ENCODE data around the gene KANTR. TPM values are rescaled to one million over a fixed set of nuclear protein-coding genes. Genes with fewer than 3 reads are reported as not detected.
A peak's percentile ranks its signal among the peaks of the same experiment; 100 is the strongest.

Gene KANTR
- total RNA-seq, 3 donors from 2014 or later = 16.8 to 30.7 (median 29.8) TPM

DNA sequence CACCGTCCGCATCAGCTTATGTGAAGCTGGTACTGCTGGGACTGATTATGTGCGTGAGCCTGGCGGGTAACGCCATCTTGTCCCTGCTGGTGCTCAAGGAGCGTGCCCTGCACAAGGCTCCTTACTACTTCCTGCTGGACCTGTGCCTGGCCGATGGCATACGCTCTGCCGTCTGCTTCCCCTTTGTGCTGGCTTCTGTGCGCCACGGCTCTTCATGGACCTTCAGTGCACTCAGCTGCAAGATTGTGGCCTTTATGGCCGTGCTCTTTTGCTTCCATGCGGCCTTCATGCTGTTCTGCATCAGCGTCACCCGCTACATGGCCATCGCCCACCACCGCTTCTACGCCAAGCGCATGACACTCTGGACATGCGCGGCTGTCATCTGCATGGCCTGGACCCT, 17.3 kb upstream of the KANTR start:
- Histone ChIP-seq H3K4me3 (no peak overlapping the region), H3K27me3 (peaks cover 0 to 46% of the 10 kb centered on the region in 2 donors), H3K9me3 (no peaks in the 10 kb centered on the region), H3K4me1 (no peaks in the 10 kb centered on the region), H3K36me3 (no peaks in the 10 kb centered on the region), H3K27ac (no peak overlapping the region)
- intact Hi-C loops (cut with DNase I; ENCODE audit: low total_unique reads) = no loop called here
- TF ChIP-seq, protein P1, sequence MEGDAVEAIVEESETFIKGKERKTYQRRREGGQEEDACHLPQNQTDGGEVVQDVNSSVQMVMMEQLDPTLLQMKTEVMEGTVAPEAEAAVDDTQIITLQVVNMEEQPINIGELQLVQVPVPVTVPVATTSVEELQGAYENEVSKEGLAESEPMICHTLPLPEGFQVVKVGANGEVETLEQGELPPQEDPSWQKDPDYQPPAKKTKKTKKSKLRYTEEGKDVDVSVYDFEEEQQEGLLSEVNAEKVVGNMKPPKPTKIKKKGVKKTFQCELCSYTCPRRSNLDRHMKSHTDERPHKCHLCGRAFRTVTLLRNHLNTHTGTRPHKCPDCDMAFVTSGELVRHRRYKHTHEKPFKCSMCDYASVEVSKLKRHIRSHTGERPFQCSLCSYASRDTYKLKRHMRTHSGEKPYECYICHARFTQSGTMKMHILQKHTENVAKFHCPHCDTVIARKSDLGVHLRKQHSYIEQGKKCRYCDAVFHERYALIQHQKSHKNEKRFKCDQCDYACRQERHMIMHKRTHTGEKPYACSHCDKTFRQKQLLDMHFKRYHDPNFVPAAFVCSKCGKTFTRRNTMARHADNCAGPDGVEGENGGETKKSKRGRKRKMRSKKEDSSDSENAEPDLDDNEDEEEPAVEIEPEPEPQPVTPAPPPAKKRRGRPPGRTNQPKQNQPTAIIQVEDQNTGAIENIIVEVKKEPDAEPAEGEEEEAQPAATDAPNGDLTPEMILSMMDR (IDR thresholded peaks at IDR 0.05) = no peak
- TF ChIP-seq POLR2A (IDR thresholded peaks at IDR 0.05) (no peak), POLR2AphosphoS5 (IDR thresholded peaks at IDR 0.05) (no peak)
- no peak for DNase-seq (ENCODE audit: low spot score in 2 of 2)

DNA sequence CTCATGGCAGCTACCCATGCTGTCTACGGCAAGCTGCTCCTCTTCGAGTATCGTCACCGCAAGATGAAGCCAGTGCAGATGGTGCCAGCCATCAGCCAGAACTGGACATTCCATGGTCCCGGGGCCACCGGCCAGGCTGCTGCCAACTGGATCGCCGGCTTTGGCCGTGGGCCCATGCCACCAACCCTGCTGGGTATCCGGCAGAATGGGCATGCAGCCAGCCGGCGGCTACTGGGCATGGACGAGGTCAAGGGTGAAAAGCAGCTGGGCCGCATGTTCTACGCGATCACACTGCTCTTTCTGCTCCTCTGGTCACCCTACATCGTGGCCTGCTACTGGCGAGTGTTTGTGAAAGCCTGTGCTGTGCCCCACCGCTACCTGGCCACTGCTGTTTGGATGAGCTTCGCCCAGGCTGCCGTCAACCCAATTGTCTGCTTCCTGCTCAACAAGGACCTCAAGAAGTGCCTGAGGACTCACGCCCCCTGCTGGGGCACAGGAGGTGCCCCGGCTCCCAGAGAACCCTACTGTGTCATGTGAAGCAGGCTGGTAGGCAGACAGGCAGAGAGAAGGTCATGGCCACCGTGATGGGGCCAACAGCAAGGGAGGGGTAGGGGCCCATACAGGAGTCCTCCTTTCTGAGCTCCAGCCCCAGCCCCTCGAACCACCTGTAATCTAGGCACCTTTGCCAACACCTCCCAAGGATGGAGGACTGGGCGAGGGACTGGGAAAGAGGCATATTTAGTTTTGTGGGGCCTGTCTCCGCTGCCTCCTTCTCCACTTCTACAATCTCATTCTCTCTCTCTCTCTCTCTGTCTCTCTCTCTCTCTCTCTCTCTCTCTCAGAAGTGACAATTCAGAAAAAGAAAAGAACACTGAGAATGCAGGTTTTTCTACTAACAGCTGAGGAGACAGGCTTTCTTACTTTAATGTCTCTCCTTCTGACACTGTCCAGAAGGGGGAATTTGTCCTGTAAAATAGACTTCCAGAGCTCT, 16.4 kb upstream of the KANTR start:
- H3K4me3 ChIP-seq = no peak overlapping the region
- no peak for TF ChIP-seq POLR2AphosphoS5 (IDR thresholded peaks at IDR 0.05)
- TF ChIP-seq POLR2A (IDR thresholded peaks at IDR 0.05) = no peak
- TF ChIP-seq, protein P1 (IDR thresholded peaks at IDR 0.05) = no peak
- no peak for DNase-seq (ENCODE audit: low spot score in 2 of 2)
- intact Hi-C loops (cut with DNase I; ENCODE audit: low total_unique reads) = no loop called here
- peaks cover 0 to 39% of the 10 kb centered on the region in 2 donors for H3K27me3 ChIP-seq
- H3K4me1 ChIP-seq = no peaks in the 10 kb centered on the region
- H3K9me3 ChIP-seq = no peaks in the 10 kb centered on the region
- H3K27ac ChIP-seq = no peak overlapping the region
- no peaks in the 10 kb centered on the region for H3K36me3 ChIP-seq

- H3K36me3 ChIP-seq = no peaks in the 10 kb centered on the region
- no peak for DNase-seq (ENCODE audit: low spot score in 2 of 2)
- TF ChIP-seq POLR2AphosphoS5 (IDR thresholded peaks at IDR 0.05) = no peak
- TF ChIP-seq POLR2A (IDR thresholded peaks at IDR 0.05) = no peak
- TF ChIP-seq, protein P1 (IDR thresholded peaks at IDR 0.05) = no peak
- H3K4me1 ChIP-seq = no peaks in the 10 kb centered on the region
- H3K9me3 ChIP-seq = no peaks in the 10 kb centered on the region
- peaks cover 0 to 41% of the 10 kb centered on the region in 2 donors for H3K27me3 ChIP-seq
- intact Hi-C loops (cut with DNase I; ENCODE audit: low total_unique reads) = no loop called here
- no peak overlapping the region for H3K4me3 ChIP-seq
- H3K27ac ChIP-seq = no peak overlapping the region
Measured at GRCh38 chrX:53078943-53079342, 15.0 kb upstream of the KANTR start.

DNA sequence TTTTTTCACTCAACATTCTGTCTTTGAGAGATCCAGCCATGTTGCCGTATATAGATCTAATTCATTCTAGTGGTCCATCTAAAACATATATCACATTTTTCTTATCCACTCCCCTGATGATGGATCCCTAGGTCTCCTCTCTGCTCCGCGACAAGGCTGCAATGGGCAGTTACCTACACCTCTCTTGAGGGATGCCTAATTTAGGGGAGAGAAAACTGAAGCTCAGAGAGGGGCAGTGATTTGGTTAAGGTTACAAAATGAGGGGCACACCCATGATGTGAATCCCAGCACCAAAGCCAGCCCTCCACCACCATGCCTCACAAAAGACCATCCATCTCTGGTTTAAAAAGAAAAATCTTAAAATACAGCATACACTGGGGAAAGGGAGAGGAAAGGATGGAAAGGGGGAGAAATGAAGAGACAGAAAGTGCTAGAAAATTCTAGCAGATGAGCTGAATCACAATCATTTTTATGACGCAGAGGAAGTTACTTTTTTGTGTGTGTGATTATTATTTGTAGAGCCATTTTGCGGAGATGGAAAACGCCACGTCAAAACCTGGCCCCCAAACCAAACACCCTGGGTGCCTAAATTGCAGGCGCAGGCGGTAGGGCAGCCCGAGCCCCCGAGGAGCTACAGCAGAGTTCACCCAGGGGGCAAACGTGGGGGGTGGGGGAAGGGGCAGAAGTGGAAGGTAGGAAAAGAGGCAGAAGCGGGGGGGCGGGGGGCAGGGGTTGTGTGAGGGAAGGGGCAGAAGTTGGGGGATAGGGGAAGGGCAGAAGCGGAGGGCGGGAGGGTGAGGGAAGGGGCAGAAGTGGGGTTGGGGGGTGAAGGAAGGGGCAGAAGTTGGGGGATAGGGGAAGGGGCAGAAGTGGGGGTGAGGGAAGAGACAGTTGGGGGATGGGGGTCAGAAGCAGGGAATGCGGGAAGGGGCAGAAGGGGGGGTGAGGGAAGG, 13.0 kb upstream of the KANTR start:
- H3K27ac ChIP-seq = peak overlapping the region; percentile 89 to 91
- no peaks in the 10 kb centered on the region for H3K36me3 ChIP-seq
- H3K4me3 ChIP-seq = peak overlapping the region; percentile 27 to 85 (median 73)
- DNase-seq (ENCODE audit: low spot score in 2 of 2) = no peak
- TF ChIP-seq POLR2AphosphoS5 (IDR thresholded peaks at IDR 0.05) = no peak
- no peak for TF ChIP-seq POLR2A (IDR thresholded peaks at IDR 0.05)
- TF ChIP-seq, protein P1 (IDR thresholded peaks at IDR 0.05) = no peak
- no peaks in the 10 kb centered on the region for H3K9me3 ChIP-seq
- H3K4me1 ChIP-seq = no peaks in the 10 kb centered on the region
- intact Hi-C loops (cut with DNase I; ENCODE audit: low total_unique reads) = no loop called here
- H3K27me3 ChIP-seq = peaks cover 0 to 45% of the 10 kb centered on the region in 2 donors
